SU-DHL-6 (cell line): ENCODE data around the gene PRKAR2B.

Experiments used
- CTCF ChIP-seq: fragments of 200-600 bp; sonication (generic); IDR thresholded peaks from one replicate; pipeline ENCODE4 v1.5.1; 2017; ENCODE audit warnings: antibody characterized with exemption, mild to moderate bottlenecking, low read length, moderate library complexity; ENCODE audit not compliant: insufficient read depth, poor library complexity, severe bottlenecking
- EZH2phosphoT487 ChIP-seq: fragments of 200-600 bp; sonication (generic), shearing (Covaris generic); conservative IDR thresholded peaks from 2 replicates; pipeline ENCODE4 v1.6.1; 2018; ENCODE audit warnings: mild to moderate bottlenecking, antibody characterized with exemption, low read length, moderate library complexity, mixed read lengths

DNA sequence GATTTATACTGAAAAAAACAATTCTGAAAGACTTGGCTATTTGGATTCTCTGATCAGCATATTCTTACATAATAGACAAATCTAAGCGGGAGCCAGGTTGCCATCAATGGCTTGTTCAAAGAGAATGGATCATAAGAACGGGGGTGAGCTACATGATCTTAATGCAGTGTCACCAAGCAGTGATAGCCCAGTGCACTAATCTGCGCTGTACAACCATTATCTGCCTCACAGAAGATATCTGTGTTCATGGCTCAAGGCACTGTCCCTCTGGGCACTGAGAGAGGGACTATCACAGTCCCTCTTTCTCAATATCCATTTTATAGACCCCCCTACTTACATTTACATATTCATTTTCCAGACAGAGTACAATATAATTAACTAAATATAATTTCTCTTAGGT lies 22.9 kb upstream of the PRKAR2B start:
- TF ChIP-seq CTCF (no peak), EZH2phosphoT487 (no peak)
